Prostate gland (tissue), 2 donors: ENCODE measurements around the gene GBA3. TPM values are rescaled to one million over a fixed set of nuclear protein-coding genes. Genes with fewer than 3 reads are reported as not detected.

Source experiments
- DNase-seq: peaks from one replicate; pipeline ENCODE4 v3.0.0-alpha.2; 2019; ENCODE audit warnings: low spot score
- H3K27ac ChIP-seq, 2 donors: fragments of 200-600 bp; sonication (generic); 2 replicates each; pipeline ENCODE4 v1.5.1; 2017 to 2019
- H3K27me3 ChIP-seq: fragments of 200-600 bp; sonication (generic); replicated peaks from 2 replicates; pipeline ENCODE4 v1.5.1; 2019; ENCODE audit not compliant: insufficient read depth
- H3K36me3 ChIP-seq, 2 donors: fragments of 200-600 bp; sonication (generic); 1 replicate in 1 of 2; 2 replicates in 1 of 2; pipeline versions ENCODE4 v1.5.1 to v1.8.1; 2017 to 2019
- H3K4me1 ChIP-seq: fragments of 200-600 bp; sonication (generic); replicated peaks from 2 replicates; pipeline ENCODE4 v1.5.1; 2019
- H3K4me3 ChIP-seq, 2 donors: fragments of 200-600 bp; sonication (generic); 2 replicates each; pipeline ENCODE4 v1.5.1; 2017 to 2019
- H3K9me3 ChIP-seq: fragments of 200-600 bp; sonication (generic); 2 replicates; pipeline ENCODE4 v1.5.1; 2017
- CTCF ChIP-seq, 4 experiments: fragments of 200-600 bp in 2 of 4; fragments of 450-650 bp in 2 of 4; sonication (generic) in 2 of 4; IDR thresholded peaks; 1 replicate in 3 of 4; 2 replicates in 1 of 4; pipeline ENCODE4 v1.5.1; 2016 to 2019; ENCODE audit warnings: antibody characterized with exemption in 4 of 4, mild to moderate bottlenecking in 2 of 4, moderate library complexity in 2 of 4
- POLR2A ChIP-seq: fragments of 450-650 bp; IDR thresholded peaks from one replicate; pipeline ENCODE4 v1.6.1; 2016; ENCODE audit warnings: antibody characterized with exemption, mild to moderate bottlenecking
- POLR2AphosphoS5 ChIP-seq: sonication (generic); formaldehyde crosslinking; IDR thresholded peaks from one replicate; pipeline ENCODE4 v1.6.1; 2017; ENCODE audit warnings: antibody characterized with exemption
- WGBS: methylation state at CpG from one replicate; pipeline ENCODE4 v1.1.5; 2018; 5-methylcytosine and 5-hydroxymethylcytosine counted together
- intact Hi-C: fragments of 100-400 bp; cut with DNase I; formaldehyde crosslinking; loops from one replicate; pipeline ENCODE4 v1.14.2; 2022
- total RNA-seq, 2 donors: library from RNA; depleted of rRNA; stranded (reverse); fragments of >200 nt; gene quantifications; one replicate each; pipeline ENCODE4 v1.1.0, GENCODE V29; 2016

The GBA3 gene
- total RNA-seq, 2 donors from 2014 or later = 0.68 to 0.97 TPM

GRCh38 chr4:22733816-22734215 is 41.1 kb downstream of the GBA3 start:
- TF ChIP-seq POLR2A (no peak), CTCF (IDR thresholded peaks at IDR 0.05) (no peak), POLR2AphosphoS5 (no peak)
- WGBS = 46% methylated on average over 3 of the region's 3 CpGs
- Histone ChIP-seq H3K9me3 (no peaks in the 10 kb centered on the region), H3K4me1 (no peaks in the 10 kb centered on the region), H3K4me3 (no peak overlapping the region), H3K27me3 (no peaks in the 10 kb centered on the region), H3K27ac (no peak overlapping the region), H3K36me3 (no peaks in the 10 kb centered on the region)
- no peak for DNase-seq
- intact Hi-C loops = no loop called here

GRCh38 chr4:22736912-22737311 is 44.2 kb downstream of the GBA3 start:
- 88% methylated on average over 2 of the region's 2 CpGs for WGBS
- H3K27me3 ChIP-seq = no peaks in the 10 kb centered on the region
- no peaks in the 10 kb centered on the region for H3K36me3 ChIP-seq
- no peak overlapping the region for H3K27ac ChIP-seq
- DNase-seq = no peak
- no peak overlapping the region for H3K4me3 ChIP-seq
- no peaks in the 10 kb centered on the region for H3K4me1 ChIP-seq
- intact Hi-C loops = no loop called here
- no peaks in the 10 kb centered on the region for H3K9me3 ChIP-seq
- TF ChIP-seq CTCF (IDR thresholded peaks at IDR 0.05) = no peak
- TF ChIP-seq POLR2A = no peak
- no peak for TF ChIP-seq POLR2AphosphoS5

GRCh38 chr4:22739968-22740367 is 47.2 kb downstream of the GBA3 start:
- H3K4me1 ChIP-seq = no peaks in the 10 kb centered on the region
- no peak for DNase-seq
- no peak overlapping the region for H3K27ac ChIP-seq
- H3K27me3 ChIP-seq = no peaks in the 10 kb centered on the region
- H3K36me3 ChIP-seq = no peaks in the 10 kb centered on the region
- WGBS = 38% methylated on average over 3 of the region's 3 CpGs
- H3K4me3 ChIP-seq = no peak overlapping the region
- no peaks in the 10 kb centered on the region for H3K9me3 ChIP-seq
- no peak for TF ChIP-seq POLR2A
- TF ChIP-seq CTCF (IDR thresholded peaks at IDR 0.05) = no peak
- TF ChIP-seq POLR2AphosphoS5 = no peak
- intact Hi-C loops = no loop called here

- WGBS = 84% methylated on average over 3 of the region's 3 CpGs
- no peak for TF ChIP-seq CTCF (IDR thresholded peaks at IDR 0.05)
- TF ChIP-seq POLR2A = no peak
- TF ChIP-seq POLR2AphosphoS5 = no peak
- no peaks in the 10 kb centered on the region for H3K9me3 ChIP-seq
- no peaks in the 10 kb centered on the region for H3K27me3 ChIP-seq
- no peaks in the 10 kb centered on the region for H3K4me1 ChIP-seq
- no peak overlapping the region for H3K27ac ChIP-seq
- intact Hi-C loops = no loop called here
- DNase-seq = no peak
- no peak overlapping the region for H3K4me3 ChIP-seq
- no peaks in the 10 kb centered on the region for H3K36me3 ChIP-seq
Observed at GRCh38 chr4:22741744-22742143, 49.0 kb downstream of the GBA3 start.

GRCh38 chr4:22743290-22743689 is 50.6 kb downstream of the GBA3 start:
- Histone ChIP-seq H3K27ac (no peak overlapping the region), H3K27me3 (no peaks in the 10 kb centered on the region), H3K36me3 (no peaks in the 10 kb centered on the region), H3K9me3 (no peaks in the 10 kb centered on the region), H3K4me1 (no peaks in the 10 kb centered on the region), H3K4me3 (no peak overlapping the region)
- WGBS = 79% methylated on average over 3 of the region's 3 CpGs
- no peak for DNase-seq
- intact Hi-C loops = no loop called here
- no peak for TF ChIP-seq POLR2A
- TF ChIP-seq CTCF (IDR thresholded peaks at IDR 0.05) = no peak
